Measurements from ENCODE around the gene UGGT2. TPM values are rescaled to one million over a fixed set of nuclear protein-coding genes. Genes with fewer than 3 reads are reported as not detected.

The UGGT2 gene
- total and polyA plus RNA-seq, 9 of the 15 experiments (the other 6 are each of a cell fraction or from before 2014, with no cell fraction given): 3.5 to 24.5 (median 18.3) TPM

DNA sequence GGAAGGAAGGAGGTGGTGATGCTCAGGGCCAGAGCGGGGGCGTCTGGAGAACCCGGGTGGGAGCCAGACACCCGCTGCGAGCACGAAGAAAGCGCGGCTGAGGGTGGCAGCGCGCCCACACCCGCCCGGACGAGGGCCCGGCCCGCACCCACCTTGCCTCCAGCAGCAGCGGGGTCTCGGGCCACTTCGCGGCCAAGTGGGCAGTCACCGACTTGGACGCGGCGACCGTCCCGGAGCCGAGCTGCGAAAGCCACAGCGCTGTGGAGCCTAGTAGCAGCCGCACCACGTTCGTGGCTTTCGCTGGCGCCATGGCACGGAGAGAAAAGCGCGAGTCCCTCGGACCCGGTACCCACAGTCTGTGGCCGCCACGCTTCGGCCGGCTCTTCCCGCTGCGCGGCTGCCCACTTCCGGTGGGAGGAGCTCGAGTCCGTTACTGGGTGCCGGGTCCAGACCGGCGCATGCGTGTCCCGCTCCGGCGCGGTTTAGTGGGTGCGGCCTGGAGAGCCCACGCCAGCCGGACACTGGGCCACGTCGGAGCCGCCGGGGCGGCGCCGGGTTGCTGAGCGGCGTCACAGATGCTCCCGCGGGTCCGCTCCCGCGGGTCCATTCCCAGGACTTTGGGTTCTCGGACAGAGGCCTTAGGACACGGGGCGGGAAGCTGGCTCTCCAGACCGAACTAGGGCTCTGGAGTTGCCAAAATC lies at the start of gene UGGT2 (continued):
- TF ChIP-seq, protein P1, sequence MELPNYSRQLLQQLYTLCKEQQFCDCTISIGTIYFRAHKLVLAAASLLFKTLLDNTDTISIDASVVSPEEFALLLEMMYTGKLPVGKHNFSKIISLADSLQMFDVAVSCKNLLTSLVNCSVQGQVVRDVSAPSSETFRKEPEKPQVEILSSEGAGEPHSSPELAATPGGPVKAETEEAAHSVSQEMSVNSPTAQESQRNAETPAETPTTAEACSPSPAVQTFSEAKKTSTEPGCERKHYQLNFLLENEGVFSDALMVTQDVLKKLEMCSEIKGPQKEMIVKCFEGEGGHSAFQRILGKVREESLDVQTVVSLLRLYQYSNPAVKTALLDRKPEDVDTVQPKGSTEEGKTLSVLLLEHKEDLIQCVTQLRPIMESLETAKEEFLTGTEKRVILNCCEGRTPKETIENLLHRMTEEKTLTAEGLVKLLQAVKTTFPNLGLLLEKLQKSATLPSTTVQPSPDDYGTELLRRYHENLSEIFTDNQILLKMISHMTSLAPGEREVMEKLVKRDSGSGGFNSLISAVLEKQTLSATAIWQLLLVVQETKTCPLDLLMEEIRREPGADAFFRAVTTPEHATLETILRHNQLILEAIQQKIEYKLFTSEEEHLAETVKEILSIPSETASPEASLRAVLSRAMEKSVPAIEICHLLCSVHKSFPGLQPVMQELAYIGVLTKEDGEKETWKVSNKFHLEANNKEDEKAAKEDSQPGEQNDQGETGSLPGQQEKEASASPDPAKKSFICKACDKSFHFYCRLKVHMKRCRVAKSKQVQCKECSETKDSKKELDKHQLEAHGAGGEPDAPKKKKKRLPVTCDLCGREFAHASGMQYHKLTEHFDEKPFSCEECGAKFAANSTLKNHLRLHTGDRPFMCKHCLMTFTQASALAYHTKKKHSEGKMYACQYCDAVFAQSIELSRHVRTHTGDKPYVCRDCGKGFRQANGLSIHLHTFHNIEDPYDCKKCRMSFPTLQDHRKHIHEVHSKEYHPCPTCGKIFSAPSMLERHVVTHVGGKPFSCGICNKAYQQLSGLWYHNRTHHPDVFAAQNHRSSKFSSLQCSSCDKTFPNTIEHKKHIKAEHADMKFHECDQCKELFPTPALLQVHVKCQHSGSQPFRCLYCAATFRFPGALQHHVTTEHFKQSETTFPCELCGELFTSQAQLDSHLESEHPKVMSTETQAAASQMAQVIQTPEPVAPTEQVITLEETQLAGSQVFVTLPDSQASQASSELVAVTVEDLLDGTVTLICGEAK (IDR thresholded peaks at IDR 0.05): peak; percentile 90
- TF ChIP-seq, protein P1 (CRISPR knock-in tag; IDR thresholded peaks at IDR 0.05): no peak
- TF ChIP-seq HIVEP1 (CRISPR knock-in tag; IDR thresholded peaks at IDR 0.05) (no peak), ZNF316 (IDR thresholded peaks at IDR 0.05) (no peak), ZNF134 (CRISPR knock-in tag; conservative IDR thresholded peaks at IDR 0.05) (no peak), CTCF (IDR thresholded peaks at IDR 0.05 in 2 of 3, conservative IDR thresholded peaks at IDR 0.05 in 1 of 3; ENCODE audit: insufficient read depth in 2 of 3, low read depth in 1 of 3, low read length in 3 of 3) (no peak), GABPA (tag; conservative IDR thresholded peaks at IDR 0.05; ENCODE audit: low read depth) (peak; percentile 92), SUPT5H (IDR thresholded peaks at IDR 0.05) (peak; percentile 89), ZNF407 (IDR thresholded peaks at IDR 0.05; ENCODE audit: low read depth) (no peak)
